Endodermal cell (in vitro differentiated cells): ENCODE measurements around the gene PACRG. TPM values are rescaled to one million over a fixed set of nuclear protein-coding genes. Genes with fewer than 3 reads are reported as not detected.

Experiments
- DNase-seq: peaks from one replicate; pipeline ENCODE4 v3.0.0-alpha.2; 2017
- H3K27ac ChIP-seq: 2 replicates; pipeline ENCODE4 v1.5.1; 2013; ENCODE audit warnings: mild to moderate bottlenecking, low read depth, low read length, moderate library complexity
- H3K27me3 ChIP-seq: 2 replicates; pipeline ENCODE4 v1.6.1; 2013; ENCODE audit warnings: mild to moderate bottlenecking, low read length, moderate library complexity; ENCODE audit not compliant: insufficient read depth, control insufficient read depth, poor library complexity, severe bottlenecking
- H3K36me3 ChIP-seq: 2 replicates; pipeline ENCODE4 v1.7.0; 2013; ENCODE audit warnings: mild to moderate bottlenecking, low read length, moderate library complexity; ENCODE audit not compliant: control insufficient read depth, insufficient read depth
- H3K4me1 ChIP-seq: one replicate; pipeline ENCODE4 v1.7.0; 2013; ENCODE audit warnings: low read length; ENCODE audit not compliant: control insufficient read depth, insufficient read depth
- H3K4me3 ChIP-seq: 2 replicates; pipeline ENCODE4 v1.5.1; 2013; ENCODE audit warnings: mild to moderate bottlenecking, low read length, moderate library complexity
- H3K9ac ChIP-seq: 2 replicates; pipeline ENCODE4 v1.6.1; 2013; ENCODE audit warnings: mild to moderate bottlenecking, low read length, moderate library complexity; ENCODE audit not compliant: poor library complexity, severe bottlenecking; ENCODE audit errors: extremely low read depth
- H3K9me3 ChIP-seq: 2 replicates; pipeline ENCODE4 v1.6.1; 2013; ENCODE audit warnings: mild to moderate bottlenecking, low read length, moderate library complexity; ENCODE audit not compliant: control insufficient read depth
- H3K27ac Mint-ChIP-seq: 2 replicates; pipeline ENCODE4 v1.8.0; 2020; ENCODE audit warnings: mixed read lengths
- H3K27me3 Mint-ChIP-seq: 2 replicates; pipeline ENCODE4 v1.8.0; 2021; ENCODE audit warnings: mild to moderate bottlenecking, mixed read lengths; ENCODE audit not compliant: insufficient read depth
- H3K36me3 Mint-ChIP-seq: 2 replicates; pipeline ENCODE4 v1.8.0; 2020; ENCODE audit warnings: low read depth, mixed read lengths
- H3K4me1 Mint-ChIP-seq: 2 replicates; pipeline ENCODE4 v1.8.0; 2020; ENCODE audit warnings: mixed read lengths
- H3K4me3 Mint-ChIP-seq: 2 replicates; pipeline ENCODE4 v1.8.0; 2020; ENCODE audit warnings: mild to moderate bottlenecking, moderate library complexity, mixed read lengths
- H3K9me3 Mint-ChIP-seq: 2 replicates; pipeline ENCODE4 v1.8.0; 2020; ENCODE audit warnings: mild to moderate bottlenecking, mixed read lengths
- WGBS, 2 experiments: methylation state at CpG; one replicate each; pipeline versions ENCODE4 v1.1.5 to v1.1.7; 2013; ENCODE audit warnings: missing lambda C conversion rate in 2 of 2, mixed read lengths in 1 of 2; ENCODE audit not compliant: insufficient coverage in 1 of 2, insufficient read length in 1 of 2; 5-methylcytosine and 5-hydroxymethylcytosine counted together
- total RNA-seq, 2 donors: library from RNA; stranded (reverse); fragmentation: NEBNext Ultra II Directional in 1 of 2; extraction: Animal tissue kit (Norgen Biotek cat#: 25700) in 1 of 2; gene quantifications; 2 replicates in 1 of 2; 3 replicates in 1 of 2; pipeline ENCODE4 v1.2.1, GENCODE V29; 2021
- TF ChIP-seq, protein P1 (sequence below): fragments of 200-600 bp; sonication (generic); conservative IDR thresholded peaks from 2 replicates; pipeline ENCODE4 v1.5.0; 2021; ENCODE audit warnings: antibody characterized with exemption, mild to moderate bottlenecking

The PACRG gene
- total RNA-seq, 2 donors from 2014 or later = 0.42 to 0.44 TPM

DNA sequence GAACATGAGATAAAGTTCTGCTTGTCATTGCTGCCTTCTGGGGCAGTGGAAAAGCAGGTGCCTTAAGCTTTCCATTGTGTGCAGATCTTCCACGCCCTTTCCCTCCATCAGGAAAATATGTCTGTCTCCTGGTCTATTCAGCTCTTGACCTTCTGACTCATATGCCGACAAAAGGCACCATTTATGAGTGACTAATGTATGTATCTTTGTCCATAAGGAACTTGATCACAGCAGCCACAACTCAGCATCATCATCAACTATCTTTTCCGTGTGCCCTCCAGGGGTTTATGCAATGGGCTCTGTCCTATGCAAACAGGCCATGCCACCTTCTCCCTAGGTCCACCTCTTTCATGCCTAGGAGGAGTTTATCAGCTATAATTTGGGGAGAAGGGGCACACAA is 584.1 kb downstream of the PACRG start:
- Histone ChIP-seq H3K4me1 (no peaks in the 10 kb centered on the region), H3K27ac (no peak overlapping the region), H3K4me3 (no peak overlapping the region), H3K9ac (no peak overlapping the region), H3K9me3 (no peaks in the 10 kb centered on the region), H3K27me3 (no peaks in the 10 kb centered on the region), H3K36me3 (no peaks in the 10 kb centered on the region)
- Mint-ChIP-seq H3K4me3 (no peak overlapping the region), H3K9me3 (no peaks in the 10 kb centered on the region), H3K27ac (no peak overlapping the region), H3K27me3 (no peaks in the 10 kb centered on the region), H3K4me1 (peaks cover 9% of the 10 kb centered on the region), H3K36me3 (no peaks in the 10 kb centered on the region)
- no peak for DNase-seq
- 91 to 94% methylated on average over 2 to 3 of the region's 3 CpGs for WGBS, 2 experiments
- TF ChIP-seq, protein P1, sequence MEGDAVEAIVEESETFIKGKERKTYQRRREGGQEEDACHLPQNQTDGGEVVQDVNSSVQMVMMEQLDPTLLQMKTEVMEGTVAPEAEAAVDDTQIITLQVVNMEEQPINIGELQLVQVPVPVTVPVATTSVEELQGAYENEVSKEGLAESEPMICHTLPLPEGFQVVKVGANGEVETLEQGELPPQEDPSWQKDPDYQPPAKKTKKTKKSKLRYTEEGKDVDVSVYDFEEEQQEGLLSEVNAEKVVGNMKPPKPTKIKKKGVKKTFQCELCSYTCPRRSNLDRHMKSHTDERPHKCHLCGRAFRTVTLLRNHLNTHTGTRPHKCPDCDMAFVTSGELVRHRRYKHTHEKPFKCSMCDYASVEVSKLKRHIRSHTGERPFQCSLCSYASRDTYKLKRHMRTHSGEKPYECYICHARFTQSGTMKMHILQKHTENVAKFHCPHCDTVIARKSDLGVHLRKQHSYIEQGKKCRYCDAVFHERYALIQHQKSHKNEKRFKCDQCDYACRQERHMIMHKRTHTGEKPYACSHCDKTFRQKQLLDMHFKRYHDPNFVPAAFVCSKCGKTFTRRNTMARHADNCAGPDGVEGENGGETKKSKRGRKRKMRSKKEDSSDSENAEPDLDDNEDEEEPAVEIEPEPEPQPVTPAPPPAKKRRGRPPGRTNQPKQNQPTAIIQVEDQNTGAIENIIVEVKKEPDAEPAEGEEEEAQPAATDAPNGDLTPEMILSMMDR = no peak

DNA sequence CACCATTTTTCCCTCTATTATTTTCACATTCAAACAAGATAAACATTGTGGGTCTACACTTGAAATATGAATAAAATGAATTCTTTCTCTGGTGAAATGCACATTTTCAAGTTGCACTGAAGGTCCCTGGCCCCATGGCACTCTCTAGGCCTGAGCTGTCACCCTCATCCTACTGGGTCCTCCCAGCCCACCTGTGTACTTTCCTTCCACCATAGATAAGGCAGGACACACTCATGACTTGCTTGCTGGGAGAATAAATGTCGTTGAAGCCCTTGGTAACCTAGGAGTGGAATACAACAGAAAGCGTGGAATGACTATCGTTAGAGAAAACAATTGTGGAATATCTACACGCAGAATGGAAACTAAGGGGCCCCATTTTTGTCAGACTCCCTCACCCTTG is 585.8 kb downstream of the PACRG start:
- H3K4me1 ChIP-seq = no peaks in the 10 kb centered on the region
- TF ChIP-seq, protein P1 = no peak
- Mint-ChIP-seq H3K27ac (no peak overlapping the region), H3K4me3 (no peak overlapping the region), H3K4me1 (peaks cover 9% of the 10 kb centered on the region), H3K27me3 (no peaks in the 10 kb centered on the region), H3K36me3 (no peaks in the 10 kb centered on the region), H3K9me3 (no peaks in the 10 kb centered on the region)
- H3K4me3 ChIP-seq = no peak overlapping the region
- no peak overlapping the region for H3K9ac ChIP-seq
- 86 to 93% methylated on average over 2 to 4 of the region's 4 CpGs for WGBS, 2 experiments
- H3K9me3 ChIP-seq = no peaks in the 10 kb centered on the region
- no peaks in the 10 kb centered on the region for H3K27me3 ChIP-seq
- no peaks in the 10 kb centered on the region for H3K36me3 ChIP-seq
- no peak overlapping the region for H3K27ac ChIP-seq
- no peak for DNase-seq

DNA sequence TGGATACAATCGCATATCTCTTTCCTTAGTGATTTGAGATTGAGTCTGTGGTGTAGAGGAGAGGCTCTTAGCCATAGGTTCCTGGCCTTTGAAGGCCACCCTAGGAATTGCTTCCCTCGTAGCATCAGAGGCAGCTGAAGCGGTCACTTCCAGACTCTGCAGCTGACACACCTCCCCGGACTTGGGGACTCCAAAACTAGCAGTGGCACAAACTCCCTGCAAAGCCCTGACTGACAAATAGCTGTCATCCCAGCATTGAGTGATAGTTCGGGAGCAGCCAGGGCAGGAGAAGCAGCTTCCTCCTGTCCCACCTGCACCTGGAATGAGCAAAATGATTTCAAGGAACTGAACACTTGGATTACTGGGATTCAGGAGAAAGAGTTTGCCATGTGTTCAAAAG is 586.2 kb downstream of the PACRG start:
- Histone ChIP-seq H3K36me3 (no peaks in the 10 kb centered on the region), H3K27me3 (no peaks in the 10 kb centered on the region), H3K9me3 (no peaks in the 10 kb centered on the region), H3K27ac (no peak overlapping the region), H3K9ac (no peak overlapping the region), H3K4me1 (no peaks in the 10 kb centered on the region), H3K4me3 (no peak overlapping the region)
- peaks cover 9% of the 10 kb centered on the region for H3K4me1 Mint-ChIP-seq
- no peak overlapping the region for H3K27ac Mint-ChIP-seq
- H3K27me3 Mint-ChIP-seq = no peaks in the 10 kb centered on the region
- TF ChIP-seq, protein P1 = no peak
- WGBS, 2 experiments = 94 to 97% methylated on average over 4 to 5 of the region's 5 CpGs
- H3K9me3 Mint-ChIP-seq = no peaks in the 10 kb centered on the region
- DNase-seq = no peak
- no peaks in the 10 kb centered on the region for H3K36me3 Mint-ChIP-seq
- no peak overlapping the region for H3K4me3 Mint-ChIP-seq
